Measurements from ENCODE around the gene GRB10.
"Not testable (repeated sequence)": the region's sequence is repeated elsewhere in the genome, so short reads cannot be mapped to it uniquely, and the experiment has no call there.

The GRB10 gene

DNA sequence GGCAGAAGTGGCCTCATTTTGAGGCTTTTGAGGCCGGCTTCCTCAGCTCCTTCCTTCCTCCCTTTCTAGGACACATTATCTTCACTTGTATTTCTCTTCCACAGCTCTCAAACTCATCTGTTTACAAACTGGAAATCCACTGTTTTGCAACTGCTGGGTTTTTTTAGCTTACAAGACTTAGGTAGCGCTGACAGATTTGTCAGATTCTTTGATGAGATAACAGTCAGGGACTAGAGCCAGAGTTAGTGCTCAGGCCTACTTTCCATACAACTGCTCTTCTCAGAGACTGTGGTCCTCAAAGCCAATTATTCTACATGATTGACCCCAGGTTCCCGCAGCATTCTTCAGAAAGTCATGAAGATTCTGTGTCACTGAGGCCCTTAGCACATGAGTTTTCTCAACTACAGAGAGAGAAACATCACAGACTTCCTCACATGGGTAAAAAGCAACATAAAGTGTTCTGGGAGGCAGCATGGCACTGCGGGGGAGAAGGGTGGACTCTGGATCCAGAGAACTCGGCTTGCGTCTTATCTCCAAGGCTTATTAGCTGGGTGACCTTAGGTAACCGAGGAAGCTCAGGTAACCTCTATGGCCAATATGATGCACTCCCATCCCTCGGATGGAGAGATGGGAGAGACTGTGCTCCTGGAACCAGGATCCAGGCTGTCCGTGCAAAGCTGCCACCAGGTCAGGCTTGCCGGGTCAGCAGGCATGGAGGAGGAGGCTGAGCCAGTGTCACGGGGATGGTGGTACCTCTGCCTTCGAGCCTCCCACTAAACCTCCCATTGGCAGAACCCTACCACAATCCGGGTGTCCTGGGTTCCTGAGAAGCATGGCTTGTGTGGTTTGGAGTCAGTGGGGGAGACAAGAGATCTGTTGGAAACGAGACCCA, 228.0 kb downstream of the GRB10 start:
- DNase-seq (ENCODE audit: low read depth, low spot score) = no peak

- no peak for DNase-seq (ENCODE audit: low read depth, low spot score)
These were observed 228.7 kb downstream of the GRB10 start for GRCh38 chr7:50553973-50554372.

DNA sequence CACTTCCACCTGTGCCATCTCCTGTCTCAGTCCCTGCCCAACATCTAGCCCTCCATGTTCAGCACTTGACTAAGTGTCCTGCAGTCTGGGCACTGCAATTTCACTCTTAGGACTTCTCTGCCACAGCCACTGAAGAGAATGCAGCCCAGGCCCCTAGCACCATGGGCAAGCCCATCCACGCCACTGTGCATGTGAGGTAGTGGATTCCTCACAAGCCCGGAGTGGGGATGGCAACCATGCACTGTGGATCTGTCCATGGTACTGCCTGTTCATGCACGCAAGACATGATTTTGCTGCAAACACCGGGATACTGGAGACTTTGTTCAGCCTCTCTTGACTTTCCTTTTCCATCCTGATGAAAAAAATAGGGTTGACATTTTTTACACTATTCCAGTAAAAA, 229.8 kb downstream of the GRB10 start:
- no peak for DNase-seq (ENCODE audit: low read depth, low spot score)

GRCh38 chr7:50552139-50552538, 230.6 kb downstream of the GRB10 start:
- DNase-seq (ENCODE audit: low read depth, low spot score) = no peak

- DNase-seq (ENCODE audit: low read depth, low spot score) = not testable (repeated sequence)
These were observed 237.1 kb downstream of the GRB10 start for GRCh38 chr7:50545613-50546012.

- DNase-seq (ENCODE audit: low read depth, low spot score) = no peak
These were observed 237.7 kb downstream of the GRB10 start for GRCh38 chr7:50544992-50545391.

DNA sequence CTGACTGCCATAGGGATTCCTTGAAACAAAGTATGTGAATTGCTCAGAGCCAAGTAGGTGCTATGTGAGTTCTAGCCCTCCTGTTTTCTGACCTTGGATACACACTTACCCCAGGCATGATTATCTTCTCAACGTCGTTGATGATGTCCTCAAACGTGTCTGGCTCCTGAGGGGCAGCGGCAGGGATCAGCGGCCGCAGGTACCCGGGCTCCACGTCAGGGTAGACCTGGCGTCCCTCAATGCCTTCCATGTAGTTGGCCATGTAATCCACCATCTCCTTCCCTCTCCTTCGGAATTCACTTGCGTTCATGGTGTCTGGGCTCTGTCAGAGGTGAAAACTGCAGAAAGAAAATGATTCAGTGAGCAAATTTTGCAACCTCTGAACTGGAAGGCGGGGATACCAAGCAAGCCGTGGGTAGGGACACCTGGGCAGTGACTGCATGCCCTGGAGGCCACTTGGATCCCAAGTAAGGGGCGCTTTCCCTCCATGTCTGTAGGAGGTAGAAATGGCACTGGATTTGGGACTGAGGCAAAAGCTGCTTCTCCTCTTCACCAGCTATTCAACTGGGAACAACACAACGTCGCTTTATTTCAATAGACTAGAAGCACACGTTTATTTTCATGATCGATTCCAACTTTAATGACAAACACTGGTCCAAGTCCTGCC, 238.8 kb downstream of the GRB10 start:
- DNase-seq (ENCODE audit: low read depth, low spot score) = no peak

DNA sequence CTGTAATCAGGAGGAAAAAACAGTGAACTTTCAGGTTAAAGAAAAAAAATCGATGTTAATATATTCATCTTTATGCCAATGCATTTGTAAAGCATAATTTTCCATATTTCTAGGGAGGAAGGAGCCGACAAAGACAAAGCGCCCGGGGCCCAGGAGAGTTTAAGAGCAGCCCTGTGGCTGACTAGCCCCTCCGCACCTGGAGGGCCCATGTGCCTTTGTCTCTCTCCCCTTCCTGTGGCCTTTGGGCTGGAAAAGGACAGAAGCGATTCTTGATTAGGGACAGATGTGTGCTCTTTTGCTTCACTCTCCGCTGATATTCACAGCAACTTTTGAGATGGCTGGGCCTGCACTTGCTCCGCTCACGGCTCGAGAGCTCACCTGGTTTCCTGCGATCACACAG, 240.6 kb downstream of the GRB10 start:
- no peak for DNase-seq (ENCODE audit: low read depth, low spot score)

DNA sequence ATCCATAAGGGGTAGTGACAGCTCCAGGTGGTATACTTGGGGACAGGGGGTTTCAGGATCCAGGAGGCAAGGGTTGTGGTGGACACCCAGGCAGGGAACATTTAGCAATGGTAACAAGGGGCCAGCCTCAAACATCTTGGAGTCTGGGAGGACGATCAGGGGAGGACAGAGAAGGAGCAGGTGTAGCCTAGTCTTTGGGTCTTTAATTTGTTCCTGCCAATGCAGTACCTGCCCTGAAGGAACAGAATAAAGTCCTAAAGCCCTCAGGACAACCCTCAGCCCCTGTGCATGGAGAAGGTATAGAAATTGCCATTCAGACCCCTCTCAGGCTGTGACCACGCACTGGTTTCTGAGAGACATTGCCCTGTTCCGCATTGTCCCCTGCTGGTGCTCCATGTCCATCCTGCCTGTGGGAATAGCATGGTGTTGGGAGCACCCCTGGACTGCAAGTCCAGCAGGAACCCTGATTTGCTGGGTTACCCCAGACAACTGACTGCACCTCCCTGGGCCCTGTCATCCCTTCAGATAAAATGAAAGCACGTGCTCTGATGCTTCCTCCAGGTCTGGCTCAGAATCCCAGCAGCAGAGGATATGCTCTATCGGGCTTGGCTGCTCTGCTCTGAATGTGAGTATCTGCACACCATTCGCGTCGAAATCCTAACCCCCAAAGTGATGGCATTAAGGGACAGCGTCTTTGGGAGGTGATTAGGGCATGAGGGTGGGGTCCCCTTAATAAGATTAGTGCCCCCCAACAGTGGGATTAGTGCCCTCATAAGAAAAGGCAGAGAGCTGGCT, 241.7 kb downstream of the GRB10 start:
- DNase-seq (ENCODE audit: low read depth, low spot score) = no peak

All from iPS DF 19.7 (cell line).